K562 (cell line): ENCODE results near the gene CTNNB1. TPM values are rescaled to one million over a fixed set of nuclear protein-coding genes. Genes with fewer than 3 reads are reported as not detected.

Source experiments
- AFF1 ChIP-seq, 2 experiments: fragments of 450-650 bp; IDR thresholded peaks; 2 replicates each; pipeline ENCODE4 v1.6.1; 2018; ENCODE audit warnings: mild to moderate bottlenecking in 2 of 2, low read depth in 1 of 2; ENCODE audit not compliant: partially characterized antibody in 2 of 2
- ETV6 ChIP-seq, 3 experiments: fragments of 150-350 bp in 1 of 3; sonication (generic) in 1 of 3; formaldehyde crosslinking in 1 of 3; IDR thresholded peaks; 2 replicates each; pipeline versions ENCODE4 v1.6.1 to v1.8.0; 2014 to 2022; ENCODE audit warnings: borderline replicate concordance in 2 of 3, low read depth in 2 of 3, antibody characterized with exemption in 1 of 3, low read length in 1 of 3, mild to moderate bottlenecking in 1 of 3, missing genetic modification reagents in 1 of 3
- FIP1L1 ChIP-seq: fragments of 200-400 bp; formaldehyde crosslinking; IDR thresholded peaks from 2 replicates; pipeline ENCODE4 v1.6.1; 2018; ENCODE audit warnings: mild to moderate bottlenecking, low read depth, low read length; ENCODE audit not compliant: poor library complexity, severe bottlenecking
- NCOA6 ChIP-seq: fragments of 450-650 bp; IDR thresholded peaks from 2 replicates; pipeline ENCODE4 v1.6.1; 2017; ENCODE audit warnings: mild to moderate bottlenecking
- PKNOX1 ChIP-seq: fragments of 450-650 bp; IDR thresholded peaks from 2 replicates; pipeline ENCODE4 v1.6.1; 2016
- ZNF165 ChIP-seq: fragments of 250-450 bp; sonication (Bioruptor Pico); IDR thresholded peaks from 2 replicates; pipeline ENCODE4 v1.4.0; 2020; ENCODE audit warnings: borderline replicate concordance
- ZNF239 ChIP-seq: fragments of 250-450 bp; sonication (Bioruptor Pico); IDR thresholded peaks from 2 replicates; pipeline ENCODE4 v1.4.0; 2020; ENCODE audit warnings: mild to moderate bottlenecking
- polyA plus RNA-seq, 8 experiments: library from polyadenylated mRNA; depleted of rRNA in 4 of 8; stranded (reverse) in 5 of 8; unstranded in 3 of 8; fragments of >200 nt; fragmentation: Nextera tagmentation in 2 of 8; fragmentation: Illumina TruSeq in 1 of 8; extraction: Ambion mirVana in 2 of 8; extraction: Trizol in 1 of 8; gene quantifications; 2 replicates each; pipeline versions ENCODE4 v1.2.1 to v1.2.3, GENCODE V29; 2011 to 2014; ENCODE audit warnings: inconsistent platforms in 1 of 8, missing spikeins in 1 of 8
- total RNA-seq, 7 experiments: library from RNA; depleted of rRNA in 6 of 7; stranded (reverse); fragments of >200 nt in 6 of 7; fragmentation: Illumina TruSeq in 2 of 7; extraction: Trizol in 2 of 7; gene quantifications; 2 replicates each; pipeline versions ENCODE4 v1.2.1 to v1.2.3, GENCODE V29; 2011 to 2021; ENCODE audit warnings: low replicate concordance in 1 of 7

CTNNB1 gene
- total and polyA plus RNA-seq, 9 of the 15 experiments (the other 6 are each of a cell fraction or from before 2014, with no cell fraction given): 44.3 to 193 (median 154) TPM

- TF ChIP-seq AFF1 (IDR thresholded peaks at IDR 0.05; ENCODE audit: low read depth in 1 of 2, partially characterized antibody in 2 of 2): no peak
- TF ChIP-seq PKNOX1: no peak
- no peak for TF ChIP-seq FIP1L1
- no peak for TF ChIP-seq NCOA6
- TF ChIP-seq ETV6 (IDR thresholded peaks at IDR 0.05; ENCODE audit: borderline replicate concordance in 1 of 2, low read depth in 2 of 2, low read length in 1 of 2): no peak
- no peak for TF ChIP-seq ETV6 (CRISPR knock-in tag; IDR thresholded peaks at IDR 0.05; ENCODE audit: borderline replicate concordance)
- TF ChIP-seq ZNF165 (CRISPR knock-in tag): no peak
- no peak for TF ChIP-seq ZNF239
Observed at GRCh38 chr3:41188306-41188705, 11.0 kb upstream of the CTNNB1 start (continued).
